CD1c-positive myeloid dendritic cell (primary cell): ENCODE measurements around the gene CEP57L1.
"Not testable (repeated sequence)": the region's sequence is repeated elsewhere in the genome, so short reads cannot be mapped to it uniquely, and the experiment has no call there.

Experiments used
- DNase-seq: peaks from one replicate; pipeline ENCODE4 v3.0.0-alpha.2; 2016; ENCODE audit errors: extremely low spot score

The CEP57L1 gene

GRCh38 chr6:109073344-109074132 is 21.8 kb upstream of the CEP57L1 start:
- peak; percentile 87 for DNase-seq

DNA sequence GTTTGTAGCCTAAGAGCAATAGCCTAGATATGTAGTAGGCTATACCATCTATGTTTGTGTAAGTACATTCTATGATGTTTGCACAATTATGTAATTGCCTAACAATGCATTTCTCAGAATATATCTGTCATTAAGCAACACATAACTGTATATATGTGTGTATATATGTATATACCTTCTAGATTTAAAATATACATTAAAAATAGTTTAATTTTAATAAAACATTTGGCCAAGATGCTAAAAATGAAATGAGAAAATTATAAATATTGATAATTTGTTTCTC is 21.2 kb upstream of the CEP57L1 start:
- no peak for DNase-seq

DNA sequence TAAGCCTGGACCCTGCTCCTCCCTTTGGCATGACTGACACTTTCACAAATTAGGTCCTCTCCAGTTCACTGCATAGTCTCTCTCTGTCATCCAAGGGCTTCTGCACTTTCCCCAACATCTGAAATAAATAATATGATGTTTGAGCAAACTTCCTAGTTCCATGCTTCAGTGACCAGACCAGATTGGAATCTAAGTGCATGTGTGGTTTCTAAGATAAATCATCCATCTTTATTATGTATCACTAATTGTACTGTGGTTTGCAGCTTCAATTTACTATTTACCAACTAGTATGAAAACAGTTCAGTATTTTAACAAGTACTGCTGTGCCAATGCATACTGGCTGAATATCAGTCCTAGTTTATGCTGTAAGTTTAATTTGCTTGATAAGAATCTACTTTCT is 19.4 kb upstream of the CEP57L1 start:
- no peak for DNase-seq

GRCh38 chr6:109076377-109076776 is 18.9 kb upstream of the CEP57L1 start:
- DNase-seq = no peak

- no peak for DNase-seq
These were observed 15.3 kb upstream of the CEP57L1 start for GRCh38 chr6:109079981-109080380.

DNA sequence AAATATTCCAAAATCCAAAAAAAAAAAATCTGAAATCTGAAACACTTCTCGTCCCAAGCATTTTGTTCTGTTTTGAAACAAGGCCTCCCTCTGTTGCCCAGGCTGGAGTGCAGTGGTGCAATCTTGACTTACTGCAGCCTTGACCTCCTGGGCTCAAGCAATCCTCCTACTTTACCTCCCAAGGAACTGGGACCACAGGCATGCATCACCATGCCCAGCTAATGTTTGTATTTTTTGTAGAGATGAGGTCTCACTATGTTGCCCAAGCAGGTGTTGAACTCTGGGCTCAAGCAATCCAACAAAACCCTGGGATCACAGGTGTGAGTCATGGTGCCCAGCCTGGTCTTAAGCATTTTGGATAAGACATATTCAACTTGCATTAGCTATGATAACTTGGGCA is 14.3 kb upstream of the CEP57L1 start:
- no peak for DNase-seq

GRCh38 chr6:109081516-109082187 is 13.7 kb upstream of the CEP57L1 start:
- no peak for DNase-seq

DNA sequence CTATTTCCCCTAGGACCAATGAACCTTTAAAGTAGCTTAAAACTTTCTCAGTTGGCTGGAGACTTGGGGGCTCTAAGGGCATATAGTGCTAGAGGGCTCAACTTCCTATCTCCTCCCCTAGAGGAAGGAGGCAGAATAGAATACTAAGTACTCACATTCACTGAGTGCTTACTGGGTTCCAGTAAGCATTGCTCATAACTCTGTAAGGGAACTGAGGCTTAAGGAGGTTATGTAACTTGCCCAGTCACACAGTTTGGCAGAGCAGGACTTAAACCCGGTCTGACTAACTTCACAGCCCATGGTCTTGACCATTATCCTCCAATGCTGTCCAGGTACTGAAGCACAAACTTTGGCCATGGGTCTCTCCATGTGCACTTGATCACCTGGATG is 13.1 kb upstream of the CEP57L1 start:
- DNase-seq = no peak

DNA sequence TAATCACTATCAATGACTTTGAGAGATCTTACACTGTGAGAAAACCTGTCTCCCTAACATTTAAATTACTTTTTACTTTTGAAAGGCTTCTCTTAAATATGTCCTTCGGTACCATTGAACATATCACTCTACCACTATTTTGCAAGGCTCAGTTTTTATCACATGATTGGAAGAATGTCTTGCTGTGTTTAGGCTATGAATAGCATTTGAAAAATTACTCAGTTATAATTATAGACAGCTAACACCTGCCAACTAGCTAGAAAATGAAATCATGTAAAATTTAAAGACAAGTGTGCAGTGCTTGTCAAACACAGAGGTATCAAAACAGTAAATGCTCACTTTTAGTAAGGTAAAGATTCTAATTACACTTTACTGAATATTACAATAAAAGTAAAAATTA is 11.7 kb upstream of the CEP57L1 start:
- no peak for DNase-seq

DNA sequence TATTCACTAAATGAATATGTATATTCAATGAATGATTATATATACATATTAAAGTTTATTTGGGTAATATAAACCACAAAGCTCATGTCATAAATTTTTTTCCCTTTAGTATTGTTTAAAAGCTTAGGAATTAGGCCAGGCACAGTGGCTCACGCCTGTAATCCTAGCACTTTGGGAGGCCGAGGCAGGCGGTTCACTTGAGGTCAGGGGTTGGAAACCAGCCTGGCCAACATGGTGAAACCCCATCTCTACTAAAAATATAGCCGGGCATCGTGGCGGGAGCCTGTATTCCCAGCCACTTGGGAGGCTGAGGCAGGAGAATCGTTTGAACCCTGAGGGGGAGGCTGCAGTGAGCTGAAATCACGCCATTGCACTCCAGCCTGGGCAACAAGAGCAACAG is 11.2 kb upstream of the CEP57L1 start:
- DNase-seq = not testable (repeated sequence)

- DNase-seq = no peak
These were observed 7.5 kb upstream of the CEP57L1 start for GRCh38 chr6:109087661-109088264.

GRCh38 chr6:109088995-109089394 is 6.3 kb upstream of the CEP57L1 start:
- no peak for DNase-seq

GRCh38 chr6:109091314-109092024 is 3.8 kb upstream of the CEP57L1 start:
- no peak for DNase-seq

DNA sequence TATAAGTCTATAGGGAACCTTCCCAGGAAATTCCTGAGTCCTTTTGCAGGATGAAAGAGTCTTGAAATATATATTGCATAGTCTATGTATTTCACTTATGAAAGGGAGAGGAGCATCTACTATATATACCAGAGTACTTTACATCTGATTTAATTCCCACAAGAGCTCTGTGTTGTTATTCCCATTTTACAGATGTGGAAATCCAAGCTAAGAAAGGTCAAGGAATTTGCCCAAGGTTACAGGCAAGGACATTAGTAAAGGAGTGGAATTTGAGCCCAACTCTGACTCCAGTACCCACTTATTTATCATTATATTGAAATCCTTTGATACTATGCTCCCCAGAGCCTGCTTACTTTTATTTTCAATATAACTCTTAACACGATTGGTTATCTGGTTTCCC is 3.2 kb upstream of the CEP57L1 start:
- no peak for DNase-seq

GRCh38 chr6:109093732-109094415 is 1.4 kb upstream of the CEP57L1 start:
- DNase-seq = no peak

DNA sequence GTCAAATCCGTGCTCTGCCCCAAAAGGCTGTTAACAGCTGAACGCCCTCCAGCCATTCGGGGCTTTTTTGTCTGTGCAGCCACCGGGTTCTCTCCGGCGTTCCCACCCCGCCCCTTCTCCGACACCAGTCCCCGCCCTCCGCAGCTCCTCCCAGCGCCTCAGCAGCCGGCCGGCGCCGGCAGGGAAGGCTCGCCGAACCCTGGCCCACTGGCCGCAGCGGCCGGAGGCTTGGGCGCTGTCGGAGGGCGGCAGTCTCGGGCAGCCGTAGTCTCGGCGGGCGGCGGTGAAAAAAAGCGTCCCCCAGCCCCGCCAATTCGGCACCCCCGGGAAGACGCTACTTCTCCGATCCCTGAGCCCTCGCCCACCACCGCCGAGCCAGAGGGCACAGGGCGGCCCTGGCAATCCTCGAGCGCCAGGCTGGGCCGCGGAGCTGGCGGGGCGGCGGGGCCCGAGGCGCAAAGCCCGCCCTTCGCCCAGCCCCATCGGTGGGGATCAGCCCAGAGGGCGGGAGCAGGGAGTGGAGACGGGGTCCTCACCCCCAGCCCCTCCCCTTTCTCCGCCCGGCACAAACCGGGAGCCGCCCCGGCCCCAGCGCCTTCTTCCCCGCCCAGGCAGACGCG is 781 bp upstream of the CEP57L1 start, which contains the start of gene SESN1:
Gene SESN1, minus strand, starts transcription at position 431 of the 620 bp plus-strand sequence. CDS start 773 bp downstream, outside the sequence.
- DNase-seq = peak; percentile 93

GRCh38 chr6:109095835-109096084 is 453 bp downstream of the CEP57L1 start:
- DNase-seq = no peak

DNA sequence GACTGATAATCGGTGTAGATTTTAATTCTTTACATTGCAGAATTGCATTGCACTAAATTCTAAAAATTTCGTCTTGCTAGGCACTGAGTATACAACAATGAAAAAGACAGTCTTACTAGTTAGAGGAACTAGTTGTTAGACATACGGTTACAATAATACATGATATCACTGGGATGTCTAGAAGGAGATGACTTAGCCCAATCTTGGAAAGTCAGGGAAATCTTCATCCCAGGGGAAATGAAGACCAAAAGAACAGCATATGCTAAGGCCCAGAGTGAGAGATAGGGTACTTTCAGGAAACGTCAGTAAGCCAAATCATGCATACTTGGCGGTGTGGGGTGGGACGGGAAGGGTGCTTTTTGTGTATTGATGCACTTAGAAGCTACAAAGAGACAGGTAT is 901 bp downstream of the CEP57L1 start:
- no peak for DNase-seq

- DNase-seq = no peak
These were observed 2.4 kb downstream of the CEP57L1 start for GRCh38 chr6:109097661-109098060.

DNA sequence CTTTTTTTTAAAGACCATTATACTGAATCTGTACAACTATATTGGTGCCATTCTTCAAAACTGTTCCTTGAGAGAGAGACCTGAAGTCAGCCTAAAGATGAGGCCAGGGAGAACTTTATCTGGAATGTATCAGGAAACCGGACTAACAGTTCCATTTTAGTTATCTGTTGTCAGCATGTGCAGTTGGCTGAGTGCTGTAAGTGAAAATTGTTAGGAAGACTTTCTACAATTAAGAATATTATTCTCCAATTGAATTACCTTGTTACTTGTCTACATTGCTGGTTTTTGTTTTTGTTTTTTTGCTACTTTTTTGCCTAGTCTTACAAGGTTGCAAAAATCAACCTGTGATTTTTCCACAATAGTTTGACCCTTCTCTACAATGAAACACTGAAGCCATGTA is 7.5 kb downstream of the CEP57L1 start:
- DNase-seq = no peak

- no peak for DNase-seq
These were observed 8.6 kb downstream of the CEP57L1 start for GRCh38 chr6:109103942-109104341.

DNA sequence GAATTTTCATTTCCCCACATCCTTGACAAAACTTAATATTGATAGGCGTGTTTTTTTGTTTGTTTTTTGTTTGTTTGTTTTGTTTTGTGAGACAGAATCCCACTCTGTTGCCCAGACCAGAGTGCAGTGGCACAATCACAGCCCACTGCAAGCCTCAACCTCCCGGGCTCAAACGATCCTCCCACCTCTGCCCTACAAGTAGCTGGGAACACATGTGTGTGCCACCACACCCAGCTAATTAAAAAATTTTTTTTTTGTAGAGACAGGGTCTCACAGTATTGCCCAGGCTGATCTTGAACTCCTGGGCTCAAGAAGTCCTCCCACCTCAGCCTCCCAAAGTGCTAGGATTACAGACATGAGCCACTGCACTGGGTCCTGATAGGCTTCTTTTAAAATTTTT is 9.2 kb downstream of the CEP57L1 start:
- DNase-seq = no peak
